Progenitor cell of endocrine pancreas (in vitro differentiated cells): ENCODE measurements around the gene TMEM63A. TPM values are rescaled to one million over a fixed set of nuclear protein-coding genes. Genes with fewer than 3 reads are reported as not detected.

Source experiments
- DNase-seq: peaks from one replicate; pipeline ENCODE4 v3.0.0; 2021; ENCODE audit warnings: low spot score; ENCODE audit not compliant: unreplicated experiment
- H3K27ac Mint-ChIP-seq: 2 replicates; pipeline ENCODE4 v1.8.0; 2021; ENCODE audit warnings: mild to moderate bottlenecking, moderate library complexity, mixed read lengths
- H3K27me3 Mint-ChIP-seq: 2 replicates; pipeline ENCODE4 v1.8.0; 2021; ENCODE audit warnings: mixed read lengths
- H3K36me3 Mint-ChIP-seq: 2 replicates; pipeline ENCODE4 v1.8.0; 2022; ENCODE audit warnings: mixed read lengths; ENCODE audit not compliant: insufficient read depth
- H3K4me1 Mint-ChIP-seq: 2 replicates; pipeline ENCODE4 v1.8.0; 2021; ENCODE audit warnings: low read depth, mixed read lengths
- H3K4me3 Mint-ChIP-seq: 2 replicates; pipeline ENCODE4 v1.8.0; 2021; ENCODE audit warnings: low read depth, mild to moderate bottlenecking, moderate library complexity, mixed read lengths
- H3K9me3 Mint-ChIP-seq: 2 replicates; pipeline ENCODE4 v1.8.0; 2021; ENCODE audit warnings: low read depth, mixed read lengths
- CTCF ChIP-seq: fragments of 200-600 bp; sonication (generic); IDR thresholded peaks from one replicate; pipeline ENCODE4 v1.5.0; 2021; ENCODE audit warnings: antibody characterized with exemption, mild to moderate bottlenecking; ENCODE audit not compliant: unreplicated experiment
- total RNA-seq: library from RNA; stranded (reverse); gene quantifications from 2 replicates; pipeline ENCODE4 v1.2.1, GENCODE V29; 2021

Gene TMEM63A
- total RNA-seq, 1 donor from 2014 or later, result 246 TPM

- Mint-ChIP-seq H3K9me3 (no peaks in the 10 kb centered on the region), H3K4me3 (no peak overlapping the region), H3K27me3 (no peaks in the 10 kb centered on the region), H3K4me1 (peaks cover 1% of the 10 kb centered on the region), H3K27ac (peak overlapping the region; percentile 12), H3K36me3 (peaks cover 23% of the 10 kb centered on the region)
- no peak for TF ChIP-seq CTCF
- DNase-seq, result no peak
These were observed 15.9 kb downstream of the TMEM63A start for GRCh38 chr1:225866061-225866837.

GRCh38 chr1:225865514-225865913, 16.7 kb downstream of the TMEM63A start:
- peaks cover 19% of the 10 kb centered on the region for H3K36me3 Mint-ChIP-seq
- no peaks in the 10 kb centered on the region for H3K27me3 Mint-ChIP-seq

GRCh38 chr1:225863167-225863566, 19.0 kb downstream of the TMEM63A start:
- Mint-ChIP-seq H3K27me3 (no peaks in the 10 kb centered on the region), H3K36me3 (peaks cover 20% of the 10 kb centered on the region), H3K4me3 (no peak overlapping the region), H3K27ac (no peak overlapping the region), H3K9me3 (no peaks in the 10 kb centered on the region), H3K4me1 (peaks cover 4% of the 10 kb centered on the region)
- no peak for TF ChIP-seq CTCF
- DNase-seq, result no peak

More at GRCh38 chr1:225865514-225865913, 16.7 kb downstream of the TMEM63A start:
- DNase-seq, result no peak
- no peaks in the 10 kb centered on the region for H3K9me3 Mint-ChIP-seq
- no peak overlapping the region for H3K4me3 Mint-ChIP-seq
- TF ChIP-seq CTCF, result no peak
- no peaks in the 10 kb centered on the region for H3K4me1 Mint-ChIP-seq
- no peak overlapping the region for H3K27ac Mint-ChIP-seq

GRCh38 chr1:225862581-225862950, 19.6 kb downstream of the TMEM63A start:
- H3K36me3 Mint-ChIP-seq, result peaks cover 20% of the 10 kb centered on the region
- H3K9me3 Mint-ChIP-seq, result no peaks in the 10 kb centered on the region
- H3K4me1 Mint-ChIP-seq, result peaks cover 9% of the 10 kb centered on the region
- H3K27ac Mint-ChIP-seq, result no peak overlapping the region
- no peak for DNase-seq
- H3K4me3 Mint-ChIP-seq, result no peak overlapping the region
- no peaks in the 10 kb centered on the region for H3K27me3 Mint-ChIP-seq
- no peak for TF ChIP-seq CTCF

GRCh38 chr1:225861834-225862580, 20.2 kb downstream of the TMEM63A start:
- H3K36me3 Mint-ChIP-seq, result peaks cover 19% of the 10 kb centered on the region
- H3K27me3 Mint-ChIP-seq, result no peaks in the 10 kb centered on the region
- no peak for DNase-seq
- H3K4me1 Mint-ChIP-seq, result peaks cover 13% of the 10 kb centered on the region
- no peaks in the 10 kb centered on the region for H3K9me3 Mint-ChIP-seq
- no peak overlapping the region for H3K27ac Mint-ChIP-seq
- no peak for TF ChIP-seq CTCF
- no peak overlapping the region for H3K4me3 Mint-ChIP-seq
